ENCODE measurements around the gene DPCD.
"Not testable (repeated sequence)": the region's sequence is repeated elsewhere in the genome, so short reads cannot be mapped to it uniquely, and the experiment has no call there.

DPCD gene

GRCh38 chr10:101588879-101589278, 758 bp downstream of the DPCD start:
- DNase-seq = no peak

GRCh38 chr10:101593331-101593730, 5.2 kb downstream of the DPCD start:
- DNase-seq = not testable (repeated sequence)

- DNase-seq = no peak
These were observed 7.7 kb downstream of the DPCD start for GRCh38 chr10:101595591-101596433.

- peak; percentile 14 for DNase-seq
These were observed 9.2 kb downstream of the DPCD start for GRCh38 chr10:101597091-101597900.

GRCh38 chr10:101601541-101601940, 13.4 kb downstream of the DPCD start:
- DNase-seq = peak; percentile 60

GRCh38 chr10:101602761-101603398, 14.8 kb downstream of the DPCD start:
- DNase-seq = no peak

GRCh38 chr10:101607124-101607523, 19.0 kb downstream of the DPCD start:
- no peak for DNase-seq

- DNase-seq = no peak
These were observed 21.4 kb downstream of the DPCD start for GRCh38 chr10:101609481-101609880.

GRCh38 chr10:101611096-101611905, 23.2 kb downstream of the DPCD start:
- DNase-seq = no peak

- DNase-seq = no peak
These were observed 24.0 kb downstream of the DPCD start for GRCh38 chr10:101612086-101612485.

- DNase-seq = no peak
These were observed 24.8 kb downstream of the DPCD start for GRCh38 chr10:101612872-101613271.

GRCh38 chr10:101613646-101614045, 25.5 kb downstream of the DPCD start:
- no peak for DNase-seq

- DNase-seq = no peak
These were observed 26.8 kb downstream of the DPCD start for GRCh38 chr10:101614663-101615524.

GRCh38 chr10:101615525-101616116, 27.5 kb downstream of the DPCD start:
- DNase-seq = no peak

- DNase-seq = no peak
These were observed 28.4 kb downstream of the DPCD start for GRCh38 chr10:101616415-101617101.

- DNase-seq = no peak
These were observed 29.1 kb downstream of the DPCD start for GRCh38 chr10:101617102-101617823.

- DNase-seq = no peak
These were observed 29.9 kb downstream of the DPCD start for GRCh38 chr10:101617824-101618568.

GRCh38 chr10:101618871-101619270, 30.8 kb downstream of the DPCD start:
- DNase-seq = no peak

- no peak for DNase-seq
These were observed 31.9 kb downstream of the DPCD start for GRCh38 chr10:101619983-101620382.
